Vagina (tissue), 2 donors: Measurements from ENCODE around the gene SAA2. TPM values are rescaled to one million over a fixed set of nuclear protein-coding genes. Genes with fewer than 3 reads are reported as not detected.
"Not testable (repeated sequence)": the region's sequence is repeated elsewhere in the genome, so short reads cannot be mapped to it uniquely, and the experiment has no call there.

Experiments used
- DNase-seq, 2 donors: peaks; one replicate each; pipeline ENCODE4 v3.0.0-alpha.2; 2017; ENCODE audit errors: extremely low spot score in 2 of 2
- H3K27ac ChIP-seq: fragments of 200-600 bp; sonication (generic); one replicate; pipeline ENCODE4 v1.5.1; 2019
- H3K27me3 ChIP-seq: fragments of 200-600 bp; sonication (generic); one replicate; pipeline ENCODE4 v1.5.1; 2019
- H3K36me3 ChIP-seq, 2 donors: fragments of 200-600 bp; sonication (generic); one replicate each; pipeline ENCODE4 v1.5.1; 2017 to 2019
- H3K4me1 ChIP-seq: fragments of 200-600 bp; sonication (generic); one replicate; pipeline ENCODE4 v1.5.1; 2019
- H3K4me3 ChIP-seq, 2 donors: fragments of 200-600 bp; sonication (generic); 1 replicate in 1 of 2; 2 replicates in 1 of 2; pipeline ENCODE4 v1.5.1; 2016 to 2019
- H3K9me3 ChIP-seq: fragments of 200-600 bp; sonication (generic); one replicate; pipeline ENCODE4 v1.5.1; 2019
- POLR2A ChIP-seq, 2 donors: fragments of 450-650 bp; IDR thresholded peaks; one replicate each; pipeline ENCODE4 v1.6.1; 2017; ENCODE audit warnings: antibody characterized with exemption in 2 of 2, mild to moderate bottlenecking in 2 of 2, moderate library complexity in 2 of 2
- POLR2AphosphoS5 ChIP-seq, 2 donors: sonication (generic); formaldehyde crosslinking; IDR thresholded peaks; one replicate each; pipeline ENCODE4 v1.9.0; 2017; ENCODE audit warnings: antibody characterized with exemption in 2 of 2, mild to moderate bottlenecking in 2 of 2, low read depth in 1 of 2; ENCODE audit not compliant: insufficient read depth in 1 of 2
- intact Hi-C: fragments of 100-400 bp; cut with DNase I; formaldehyde crosslinking; loops from one replicate; pipeline ENCODE4 v1.15.1; 2023
- total RNA-seq: library from RNA; depleted of rRNA; stranded (reverse); fragments of >200 nt; gene quantifications from one replicate; pipeline ENCODE4 v1.2.3, GENCODE V29; 2016
- TF ChIP-seq, protein P1 (sequence below), 3 experiments: fragments of 450-650 bp in 2 of 3; fragments of 200-600 bp in 1 of 3; sonication (generic) in 1 of 3; IDR thresholded peaks; one replicate each; pipeline ENCODE4 v1.5.1; 2017 to 2019; ENCODE audit warnings: antibody characterized with exemption in 3 of 3, mild to moderate bottlenecking in 2 of 3, moderate library complexity in 2 of 3

The SAA2 gene
- total RNA-seq, 1 donor from 2014 or later = 19.4 TPM

DNA sequence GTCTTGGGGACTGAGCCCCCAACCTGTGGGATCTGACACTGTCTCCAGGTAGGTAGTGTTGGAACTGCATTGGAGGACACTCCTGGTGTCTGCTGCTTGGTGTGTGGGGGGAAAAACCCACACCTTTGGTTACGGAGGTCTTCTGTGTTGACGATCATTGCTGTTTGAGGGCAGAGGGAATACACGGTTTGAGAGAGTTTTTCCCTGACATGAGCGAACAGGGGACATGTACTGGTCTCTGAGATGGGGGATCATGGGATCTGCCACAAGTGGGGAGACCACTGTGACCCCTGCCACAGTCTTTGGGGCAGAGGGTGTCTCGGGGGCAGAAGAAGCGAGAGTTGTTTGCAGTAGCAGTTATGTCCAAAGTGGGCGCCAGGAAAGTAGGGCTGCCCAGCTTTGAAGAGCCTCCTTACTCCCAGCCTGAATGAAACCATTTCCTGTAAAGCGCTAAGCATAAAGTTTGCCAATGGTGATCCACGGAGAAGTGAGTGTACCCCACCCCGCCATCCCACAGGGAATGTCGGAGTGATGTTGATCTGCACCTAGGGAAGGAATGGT lies 5.4 kb upstream of the SAA2 start:
- TF ChIP-seq POLR2AphosphoS5 (IDR thresholded peaks at IDR 0.05; ENCODE audit: insufficient read depth in 1 of 2, low read depth in 1 of 2) (no peak), POLR2A (IDR thresholded peaks at IDR 0.05) (no peak)
- TF ChIP-seq, protein P1, sequence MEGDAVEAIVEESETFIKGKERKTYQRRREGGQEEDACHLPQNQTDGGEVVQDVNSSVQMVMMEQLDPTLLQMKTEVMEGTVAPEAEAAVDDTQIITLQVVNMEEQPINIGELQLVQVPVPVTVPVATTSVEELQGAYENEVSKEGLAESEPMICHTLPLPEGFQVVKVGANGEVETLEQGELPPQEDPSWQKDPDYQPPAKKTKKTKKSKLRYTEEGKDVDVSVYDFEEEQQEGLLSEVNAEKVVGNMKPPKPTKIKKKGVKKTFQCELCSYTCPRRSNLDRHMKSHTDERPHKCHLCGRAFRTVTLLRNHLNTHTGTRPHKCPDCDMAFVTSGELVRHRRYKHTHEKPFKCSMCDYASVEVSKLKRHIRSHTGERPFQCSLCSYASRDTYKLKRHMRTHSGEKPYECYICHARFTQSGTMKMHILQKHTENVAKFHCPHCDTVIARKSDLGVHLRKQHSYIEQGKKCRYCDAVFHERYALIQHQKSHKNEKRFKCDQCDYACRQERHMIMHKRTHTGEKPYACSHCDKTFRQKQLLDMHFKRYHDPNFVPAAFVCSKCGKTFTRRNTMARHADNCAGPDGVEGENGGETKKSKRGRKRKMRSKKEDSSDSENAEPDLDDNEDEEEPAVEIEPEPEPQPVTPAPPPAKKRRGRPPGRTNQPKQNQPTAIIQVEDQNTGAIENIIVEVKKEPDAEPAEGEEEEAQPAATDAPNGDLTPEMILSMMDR (IDR thresholded peaks at IDR 0.05) = no peak
- Histone ChIP-seq H3K9me3 (no peaks in the 10 kb centered on the region), H3K27ac (no peak overlapping the region), H3K27me3 (no peaks in the 10 kb centered on the region), H3K4me1 (no peaks in the 10 kb centered on the region), H3K36me3 (no peaks in the 10 kb centered on the region), H3K4me3 (no peak overlapping the region)
- DNase-seq = peak in 1 of 2 donors; percentile 54
- intact Hi-C loops = no loop called here

DNA sequence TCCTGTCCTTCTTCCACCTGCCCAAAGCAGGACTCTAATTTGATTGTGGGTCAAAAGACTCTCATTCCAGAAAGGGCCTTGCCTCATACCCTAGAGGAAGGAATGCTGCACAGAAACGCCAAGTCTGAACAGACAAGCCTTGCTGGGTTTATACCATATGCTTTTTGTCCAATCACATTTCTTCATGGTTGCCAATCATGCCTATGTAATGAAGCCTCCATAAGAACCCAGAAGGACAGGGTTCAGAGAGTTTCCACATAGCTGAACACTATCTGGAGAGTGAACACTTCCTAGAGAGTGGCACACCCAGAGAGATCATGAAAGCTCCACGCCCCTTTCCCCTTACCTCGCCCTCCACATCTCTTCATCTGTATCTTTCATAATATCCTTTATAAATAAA lies 4.8 kb upstream of the SAA2 start:
- no peak for TF ChIP-seq POLR2A (IDR thresholded peaks at IDR 0.05)
- TF ChIP-seq POLR2AphosphoS5 (IDR thresholded peaks at IDR 0.05; ENCODE audit: insufficient read depth in 1 of 2, low read depth in 1 of 2) = no peak
- TF ChIP-seq, protein P1 (IDR thresholded peaks at IDR 0.05) = no peak
- Histone ChIP-seq H3K4me3 (no peak overlapping the region), H3K36me3 (no peaks in the 10 kb centered on the region), H3K27ac (no peak overlapping the region), H3K4me1 (no peaks in the 10 kb centered on the region), H3K27me3 (no peaks in the 10 kb centered on the region), H3K9me3 (no peaks in the 10 kb centered on the region)
- peak in 1 of 2 donors; percentile 20 for DNase-seq
- intact Hi-C loops = no loop called here

DNA sequence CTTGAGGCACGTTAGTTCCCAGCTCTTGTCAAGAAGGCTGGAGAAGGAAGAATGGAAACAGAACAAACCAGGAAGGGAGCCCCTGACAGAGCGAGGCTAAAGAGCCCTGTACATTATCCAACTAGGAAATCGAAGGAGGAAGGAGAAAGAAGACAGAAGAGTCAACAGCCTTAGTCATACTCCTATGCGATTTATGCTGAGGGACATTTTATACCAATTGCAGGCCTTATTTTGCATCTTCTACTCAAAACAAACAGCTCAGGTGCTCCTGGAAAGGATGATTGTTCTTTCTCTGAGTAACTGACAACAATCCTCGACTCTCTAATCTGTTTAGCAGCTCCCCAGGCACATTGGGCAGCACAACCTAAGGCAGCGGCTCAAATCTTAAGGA lies 1.3 kb downstream of the SAA2 start:
- H3K27ac ChIP-seq, H3K9me3 ChIP-seq, intact Hi-C loops, H3K4me1 ChIP-seq, DNase-seq, H3K36me3 ChIP-seq, H3K27me3 ChIP-seq, H3K4me3 ChIP-seq: not testable (repeated sequence)

DNA sequence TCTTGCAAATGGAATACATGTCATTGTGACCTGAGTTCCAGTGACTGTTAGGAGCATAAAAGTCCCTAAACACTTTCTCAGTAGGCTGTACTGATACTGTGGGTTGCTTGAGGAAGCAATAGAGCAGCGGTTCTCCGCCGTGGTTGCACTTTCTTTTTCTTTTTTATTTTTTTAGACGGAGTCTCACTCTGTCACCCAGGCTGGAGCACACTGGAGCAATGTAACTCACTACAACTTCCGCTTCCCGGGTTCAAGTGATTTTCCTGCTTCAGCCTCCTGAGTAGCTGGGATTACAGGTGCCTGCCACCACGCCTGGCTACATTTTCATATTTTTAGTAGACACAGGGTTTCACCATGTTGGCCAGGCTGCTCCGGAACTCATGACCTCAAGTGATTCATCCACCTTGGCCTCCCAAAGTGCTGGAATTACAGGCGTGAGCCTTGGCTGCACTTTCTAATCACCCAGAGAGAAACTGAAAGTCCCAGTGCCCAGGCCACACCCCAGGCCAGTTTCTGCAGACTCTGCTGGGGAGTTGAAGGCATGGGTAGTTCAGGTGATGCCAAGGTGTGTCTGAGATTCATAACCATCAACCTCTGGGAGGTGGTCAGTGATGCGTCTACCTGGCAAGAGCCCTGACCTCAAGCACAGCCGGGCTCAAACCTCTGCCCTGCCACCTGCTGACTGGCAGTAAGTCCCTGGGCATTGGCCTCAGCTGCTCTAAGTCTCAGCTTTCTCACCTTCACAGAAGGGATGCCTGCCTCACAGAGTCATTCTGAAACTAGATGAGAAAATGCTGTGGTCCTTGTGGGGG lies 1.9 kb downstream of the SAA2 start:
- H3K36me3 ChIP-seq, H3K4me3 ChIP-seq, H3K4me1 ChIP-seq, H3K27ac ChIP-seq, DNase-seq, intact Hi-C loops, H3K27me3 ChIP-seq, H3K9me3 ChIP-seq: not testable (repeated sequence)

DNA sequence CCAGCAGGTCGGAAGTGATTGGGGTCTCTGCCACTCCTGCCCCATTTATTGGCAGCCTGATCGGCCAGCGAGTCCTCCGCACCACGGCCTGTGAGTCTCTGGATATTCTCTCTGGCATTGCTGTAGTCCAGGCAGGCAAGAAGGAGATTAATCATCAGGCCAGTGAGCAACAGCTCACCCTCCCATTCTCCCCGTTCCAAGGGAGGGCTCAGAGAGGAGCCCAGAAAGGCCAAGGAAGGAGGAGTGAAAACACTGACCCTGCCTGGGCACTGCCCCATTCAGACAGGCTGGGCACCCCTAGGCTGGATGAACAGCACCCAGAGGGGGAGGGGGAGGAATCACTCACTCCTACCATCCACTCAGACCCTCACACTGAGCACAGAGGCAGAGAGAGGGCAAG lies 3.1 kb downstream of the SAA2 start:
- DNase-seq = no peak

More for the DNA sequence above, 3.1 kb downstream of the SAA2 start:
- intact Hi-C loops = no loop called here
- no peak for TF ChIP-seq POLR2A (IDR thresholded peaks at IDR 0.05)
- TF ChIP-seq, protein P1 (IDR thresholded peaks at IDR 0.05) = no peak
- no peak overlapping the region for H3K27ac ChIP-seq
- no peaks in the 10 kb centered on the region for H3K27me3 ChIP-seq
- H3K36me3 ChIP-seq = no peaks in the 10 kb centered on the region
- H3K9me3 ChIP-seq = no peaks in the 10 kb centered on the region
- no peak overlapping the region for H3K4me3 ChIP-seq
- H3K4me1 ChIP-seq = no peaks in the 10 kb centered on the region
